Glutamatergic neuron (in vitro differentiated cells): ENCODE measurements around the gene FLRT3. TPM values are rescaled to one million over a fixed set of nuclear protein-coding genes. Genes with fewer than 3 reads are reported as not detected.

Experiments used
- DNase-seq: peaks from one replicate; pipeline ENCODE4 v3.0.0; 2022
- H3K27ac Mint-ChIP-seq: one replicate; pipeline ENCODE4 v1.8.0; 2020; ENCODE audit warnings: mild to moderate bottlenecking, mixed read lengths, inconsistent platforms; ENCODE audit not compliant: unreplicated experiment
- H3K27me3 Mint-ChIP-seq: one replicate; pipeline ENCODE4 v1.8.0; 2020; ENCODE audit warnings: mild to moderate bottlenecking, moderate library complexity, mixed read lengths, inconsistent platforms; ENCODE audit not compliant: unreplicated experiment
- H3K36me3 Mint-ChIP-seq: one replicate; pipeline ENCODE4 v1.8.0; 2020; ENCODE audit warnings: mild to moderate bottlenecking, mixed read lengths, inconsistent platforms; ENCODE audit not compliant: unreplicated experiment
- H3K4me1 Mint-ChIP-seq: one replicate; pipeline ENCODE4 v1.8.0; 2020; ENCODE audit warnings: mild to moderate bottlenecking, low read depth, mixed read lengths, inconsistent platforms; ENCODE audit not compliant: unreplicated experiment
- H3K4me3 Mint-ChIP-seq: one replicate; pipeline ENCODE4 v1.8.0; 2020; ENCODE audit warnings: mild to moderate bottlenecking, mixed read lengths, inconsistent platforms; ENCODE audit not compliant: unreplicated experiment
- H3K9me3 Mint-ChIP-seq: one replicate; pipeline ENCODE4 v1.8.0; 2020; ENCODE audit warnings: mild to moderate bottlenecking, moderate library complexity, mixed read lengths, inconsistent platforms; ENCODE audit not compliant: unreplicated experiment
- total RNA-seq: library from RNA; stranded (reverse); fragmentation: NEBNext Ultra II Directional; extraction: Animal tissue kit (Norgen Biotek cat#: 25700); gene quantifications from one replicate; pipeline ENCODE4 v1.2.1, GENCODE V29; 2021; ENCODE audit not compliant: unreplicated experiment
- TF ChIP-seq, protein P1 (sequence below): fragments of 200-600 bp; sonication (generic); IDR thresholded peaks from one replicate; pipeline ENCODE4 v1.5.0; 2021; ENCODE audit not compliant: partially characterized antibody, unreplicated experiment

FLRT3 gene
- total RNA-seq, 1 donor from 2014 or later = 5.7 TPM

DNA sequence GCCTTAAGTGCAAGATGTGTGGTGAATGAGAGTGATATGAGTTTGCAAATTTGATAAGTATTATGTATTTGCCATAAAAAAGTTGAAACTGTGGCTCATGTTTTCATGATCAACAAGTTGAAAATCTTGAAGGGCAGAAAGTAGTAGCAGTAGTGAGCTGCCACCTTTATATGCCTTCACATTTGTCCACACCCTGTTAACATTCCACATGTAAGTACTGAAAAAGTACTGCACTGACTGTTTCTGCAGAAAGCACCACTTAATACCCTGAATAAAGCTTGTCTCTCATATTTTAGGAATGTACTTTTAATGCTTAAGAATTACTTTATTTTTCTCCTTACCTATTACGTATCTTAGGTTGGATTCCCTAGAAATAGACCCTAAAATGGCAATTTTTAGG, 45.9 kb downstream of the FLRT3 start:
- Mint-ChIP-seq H3K27me3 (no peaks in the 10 kb centered on the region), H3K9me3 (no peaks in the 10 kb centered on the region), H3K27ac (no peak overlapping the region), H3K4me3 (no peak overlapping the region), H3K36me3 (no peaks in the 10 kb centered on the region), H3K4me1 (no peaks in the 10 kb centered on the region)
- DNase-seq = no peak
- TF ChIP-seq, protein P1, sequence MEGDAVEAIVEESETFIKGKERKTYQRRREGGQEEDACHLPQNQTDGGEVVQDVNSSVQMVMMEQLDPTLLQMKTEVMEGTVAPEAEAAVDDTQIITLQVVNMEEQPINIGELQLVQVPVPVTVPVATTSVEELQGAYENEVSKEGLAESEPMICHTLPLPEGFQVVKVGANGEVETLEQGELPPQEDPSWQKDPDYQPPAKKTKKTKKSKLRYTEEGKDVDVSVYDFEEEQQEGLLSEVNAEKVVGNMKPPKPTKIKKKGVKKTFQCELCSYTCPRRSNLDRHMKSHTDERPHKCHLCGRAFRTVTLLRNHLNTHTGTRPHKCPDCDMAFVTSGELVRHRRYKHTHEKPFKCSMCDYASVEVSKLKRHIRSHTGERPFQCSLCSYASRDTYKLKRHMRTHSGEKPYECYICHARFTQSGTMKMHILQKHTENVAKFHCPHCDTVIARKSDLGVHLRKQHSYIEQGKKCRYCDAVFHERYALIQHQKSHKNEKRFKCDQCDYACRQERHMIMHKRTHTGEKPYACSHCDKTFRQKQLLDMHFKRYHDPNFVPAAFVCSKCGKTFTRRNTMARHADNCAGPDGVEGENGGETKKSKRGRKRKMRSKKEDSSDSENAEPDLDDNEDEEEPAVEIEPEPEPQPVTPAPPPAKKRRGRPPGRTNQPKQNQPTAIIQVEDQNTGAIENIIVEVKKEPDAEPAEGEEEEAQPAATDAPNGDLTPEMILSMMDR = no peak

DNA sequence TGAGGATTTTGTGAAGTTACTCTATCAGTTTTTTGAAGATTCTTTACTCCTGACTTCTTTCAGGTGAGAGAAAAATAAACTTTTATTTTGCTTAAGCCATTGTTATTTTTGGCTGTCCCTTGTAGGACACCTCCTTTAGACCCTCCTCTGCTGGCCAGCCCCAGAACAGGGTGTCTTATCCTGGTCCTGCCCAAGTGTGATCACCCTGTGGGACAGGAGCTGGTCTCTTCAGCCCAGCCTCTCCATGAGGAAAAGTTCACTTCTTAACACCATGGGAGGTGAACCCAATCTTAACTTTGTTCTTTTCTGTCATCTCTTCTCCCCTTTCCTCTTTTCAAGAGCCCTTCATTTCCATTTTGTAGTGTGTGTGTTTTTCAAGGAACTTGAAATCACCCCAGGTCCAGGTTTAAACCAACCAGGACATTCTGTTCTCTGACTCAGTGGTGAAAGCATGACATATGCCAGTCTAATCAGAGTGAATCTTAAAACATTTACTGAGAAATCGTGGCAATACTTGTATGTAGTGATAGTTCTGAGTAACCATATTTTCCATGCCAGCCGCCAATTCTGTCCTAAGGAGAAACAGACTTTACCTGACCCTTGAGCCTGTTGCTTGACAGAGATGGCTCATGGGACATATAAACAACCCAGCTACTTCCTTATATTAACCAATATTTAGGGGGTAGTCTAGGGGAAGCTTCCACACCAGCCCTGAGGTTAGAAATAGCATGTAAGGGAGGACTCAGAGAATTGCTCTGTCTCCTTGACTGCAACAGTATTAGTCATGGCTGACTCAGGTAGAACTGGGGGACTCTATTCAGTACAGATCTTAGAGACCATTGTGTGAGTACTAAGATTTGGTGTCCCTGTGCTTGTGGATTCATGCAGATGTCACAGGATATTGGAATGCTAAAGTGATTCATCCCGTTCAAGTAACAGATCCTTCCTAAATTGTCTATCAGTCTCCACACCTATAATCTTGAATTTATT, 48.8 kb downstream of the FLRT3 start:
- no peaks in the 10 kb centered on the region for H3K9me3 Mint-ChIP-seq
- H3K27ac Mint-ChIP-seq = no peak overlapping the region
- no peaks in the 10 kb centered on the region for H3K27me3 Mint-ChIP-seq
- no peak for DNase-seq
- TF ChIP-seq, protein P1 = no peak
- no peak overlapping the region for H3K4me3 Mint-ChIP-seq
- no peaks in the 10 kb centered on the region for H3K4me1 Mint-ChIP-seq
- H3K36me3 Mint-ChIP-seq = no peaks in the 10 kb centered on the region

DNA sequence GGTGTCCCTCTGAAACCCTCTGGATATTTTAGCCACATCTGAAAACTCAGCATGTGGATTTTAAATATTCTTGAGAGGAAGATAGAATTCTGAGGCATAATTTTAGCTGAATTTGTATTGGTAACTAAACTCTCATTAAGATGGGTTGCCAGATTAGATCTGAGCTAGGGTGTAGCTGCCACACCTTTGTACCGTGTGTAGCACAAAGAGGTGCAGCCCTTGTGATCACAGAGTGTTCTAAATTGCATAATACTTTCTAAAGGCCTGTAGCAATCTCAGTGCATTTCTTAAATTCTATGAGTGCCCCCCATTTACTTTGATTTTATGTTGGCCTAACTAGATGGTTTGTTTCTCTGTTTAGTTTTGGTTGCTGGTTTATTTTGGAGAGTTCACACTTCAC, 53.0 kb downstream of the FLRT3 start:
- TF ChIP-seq, protein P1 = no peak
- no peak overlapping the region for H3K27ac Mint-ChIP-seq
- H3K4me1 Mint-ChIP-seq = no peaks in the 10 kb centered on the region
- no peaks in the 10 kb centered on the region for H3K9me3 Mint-ChIP-seq
- H3K36me3 Mint-ChIP-seq = no peaks in the 10 kb centered on the region
- H3K27me3 Mint-ChIP-seq = no peaks in the 10 kb centered on the region
- H3K4me3 Mint-ChIP-seq = no peak overlapping the region
- no peak for DNase-seq

DNA sequence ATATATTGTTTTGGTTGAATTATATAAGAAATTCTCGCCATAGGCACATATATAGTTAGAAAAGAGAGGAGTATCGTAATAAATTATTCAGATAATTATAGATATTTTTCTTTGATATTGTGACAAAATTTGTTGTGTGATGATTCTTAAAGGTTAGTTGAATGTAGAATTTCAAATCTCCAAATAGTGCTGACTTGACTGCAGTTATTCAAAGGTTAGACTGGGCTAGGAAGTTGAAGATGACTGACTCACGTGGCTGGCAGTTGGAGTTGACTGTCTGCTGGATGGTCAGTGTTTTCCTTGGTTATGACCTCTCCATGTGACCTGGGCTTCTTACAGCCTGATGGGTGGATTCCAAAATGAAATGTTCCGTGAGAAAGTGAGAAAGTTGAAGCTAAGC, 55.3 kb downstream of the FLRT3 start:
- H3K36me3 Mint-ChIP-seq = no peaks in the 10 kb centered on the region
- no peaks in the 10 kb centered on the region for H3K27me3 Mint-ChIP-seq
- no peak overlapping the region for H3K27ac Mint-ChIP-seq
- no peaks in the 10 kb centered on the region for H3K4me1 Mint-ChIP-seq
- TF ChIP-seq, protein P1 = no peak
- H3K4me3 Mint-ChIP-seq = no peak overlapping the region
- H3K9me3 Mint-ChIP-seq = no peaks in the 10 kb centered on the region
- DNase-seq = no peak
